Calu3 (cell line): ENCODE results near the gene FAM13A. TPM values are rescaled to one million over a fixed set of nuclear protein-coding genes. Genes with fewer than 3 reads are reported as not detected.

Source experiments
- BruUV-seq: library from RNA; stranded (reverse); fragments of 400-500 nt; replicated peaks from 2 replicates; lab custom pipeline; 2021; lab: Mats Ljungman, UMichigan
- CTCF ChIA-PET: fragments of 300-600 bp; sonication (Branson Sonifier 250); formaldehyde crosslinking; loops from one replicate; lab custom pipeline; 2022; ENCODE audit warnings: antibody characterized with exemption; lab: Charles Lee
- DNase-seq: peaks from one replicate; pipeline ENCODE4 v3.0.0; 2022
- H3K27ac Mint-ChIP-seq: one replicate; pipeline ENCODE4 v1.8.0; 2022; ENCODE audit warnings: mixed read lengths; ENCODE audit not compliant: unreplicated experiment
- H3K27me3 Mint-ChIP-seq: one replicate; pipeline ENCODE4 v1.8.0; 2022; ENCODE audit warnings: mixed read lengths; ENCODE audit not compliant: unreplicated experiment
- H3K36me3 Mint-ChIP-seq: one replicate; pipeline ENCODE4 v1.8.0; 2022; ENCODE audit warnings: mild to moderate bottlenecking, moderate library complexity, mixed read lengths; ENCODE audit not compliant: insufficient read depth, unreplicated experiment
- H3K4me1 Mint-ChIP-seq: one replicate; pipeline ENCODE4 v1.8.0; 2022; ENCODE audit warnings: mild to moderate bottlenecking, low read depth, mixed read lengths; ENCODE audit not compliant: unreplicated experiment
- H3K4me3 Mint-ChIP-seq: one replicate; pipeline ENCODE4 v1.8.0; 2022; ENCODE audit warnings: mild to moderate bottlenecking, low read depth, moderate library complexity, mixed read lengths; ENCODE audit not compliant: unreplicated experiment
- H3K9me3 Mint-ChIP-seq: one replicate; pipeline ENCODE4 v1.8.0; 2022; ENCODE audit warnings: low read depth, mixed read lengths; ENCODE audit not compliant: unreplicated experiment
- CTCF ChIP-seq: fragments of 200-600 bp; IDR thresholded peaks from one replicate; pipeline ENCODE4 v1.8.0; 2022; ENCODE audit warnings: antibody characterized with exemption; ENCODE audit not compliant: unreplicated experiment
- intact Hi-C: fragments of 100-400 bp; cut with micrococcal nuclease; formaldehyde crosslinking; loops from one replicate; pipeline ENCODE4 v1.10.0; 2022; ENCODE audit not compliant: unreplicated experiment
- total RNA-seq: library from RNA; stranded (reverse); gene quantifications from 2 replicates; pipeline ENCODE4 v1.2.3, GENCODE V29; 2022

FAM13A gene
- total RNA-seq, 1 experiment from 2014 or later: 13.5 TPM

- H3K4me3 Mint-ChIP-seq: no peak overlapping the region
- H3K9me3 Mint-ChIP-seq: no peaks in the 10 kb centered on the region
- CTCF ChIA-PET: no interaction called here
- no peak for DNase-seq
- BruUV-seq: no TSS peak
- no peaks in the 10 kb centered on the region for H3K27me3 Mint-ChIP-seq
- H3K36me3 Mint-ChIP-seq: no peaks in the 10 kb centered on the region
- H3K27ac Mint-ChIP-seq: no peak overlapping the region
- H3K4me1 Mint-ChIP-seq: peaks cover 10% of the 10 kb centered on the region
- intact Hi-C loops: no loop called here
- no peak for TF ChIP-seq CTCF
These were observed 74.2 kb downstream of the FAM13A start for GRCh38 chr4:88982757-88983156.

GRCh38 chr4:88981993-88982392 is 75.0 kb downstream of the FAM13A start:
- DNase-seq: no peak
- H3K27me3 Mint-ChIP-seq: no peaks in the 10 kb centered on the region
- no peak for TF ChIP-seq CTCF
- no peaks in the 10 kb centered on the region for H3K9me3 Mint-ChIP-seq
- intact Hi-C loops: no loop called here
- peaks cover 10% of the 10 kb centered on the region for H3K4me1 Mint-ChIP-seq
- H3K27ac Mint-ChIP-seq: no peak overlapping the region
- no peaks in the 10 kb centered on the region for H3K36me3 Mint-ChIP-seq
- CTCF ChIA-PET: no interaction called here
- no peak overlapping the region for H3K4me3 Mint-ChIP-seq
- no TSS peak for BruUV-seq

DNA sequence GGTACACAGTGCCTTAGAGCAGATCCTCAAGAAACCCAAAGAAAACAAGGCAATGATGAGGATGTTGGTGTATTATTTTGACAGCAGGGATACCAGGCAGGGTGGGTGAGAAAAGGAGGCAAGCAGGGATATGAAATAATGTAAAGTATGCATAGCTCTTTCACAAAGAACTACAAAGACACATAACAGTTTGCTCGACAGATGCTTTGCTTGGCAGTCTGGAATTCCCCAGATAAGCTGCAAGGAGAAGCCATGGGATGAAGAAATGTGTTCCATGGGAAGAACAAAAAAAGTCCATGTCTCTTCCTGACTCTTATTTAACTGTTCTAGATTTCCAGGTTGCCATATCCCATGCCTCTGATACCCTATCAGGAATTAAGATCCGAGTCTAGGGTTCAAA is 75.4 kb downstream of the FAM13A start:
- H3K27ac Mint-ChIP-seq: no peak overlapping the region
- CTCF ChIA-PET: no interaction called here

DNA sequence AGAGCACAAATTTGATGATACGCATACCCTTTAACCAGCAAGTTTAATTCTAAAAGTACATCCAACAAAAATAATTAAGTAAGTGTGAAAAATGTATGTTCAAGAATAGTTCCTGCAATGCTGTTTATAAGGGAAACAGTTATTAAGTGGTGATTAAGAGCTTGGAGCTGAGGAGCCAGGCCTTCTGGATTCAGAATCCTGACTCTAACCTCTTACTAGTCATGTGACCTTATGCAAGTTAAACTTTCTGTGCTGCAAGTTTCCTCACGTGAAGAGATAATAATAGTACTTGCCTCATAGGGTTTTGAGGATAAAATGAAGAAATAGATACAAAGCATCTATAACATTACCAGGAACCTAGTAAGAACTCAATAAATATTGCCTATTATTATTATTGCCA is 77.7 kb downstream of the FAM13A start:
- H3K4me1 Mint-ChIP-seq: peaks cover 10% of the 10 kb centered on the region
- no peaks in the 10 kb centered on the region for H3K36me3 Mint-ChIP-seq
- intact Hi-C loops: no loop called here
- BruUV-seq: no TSS peak
- H3K27me3 Mint-ChIP-seq: no peaks in the 10 kb centered on the region
- H3K4me3 Mint-ChIP-seq: no peak overlapping the region
- no peak overlapping the region for H3K27ac Mint-ChIP-seq
- no peaks in the 10 kb centered on the region for H3K9me3 Mint-ChIP-seq
- CTCF ChIA-PET: no interaction called here
- no peak for TF ChIP-seq CTCF
- DNase-seq: no peak

More for the DNA sequence above, 75.4 kb downstream of the FAM13A start:
- no peaks in the 10 kb centered on the region for H3K36me3 Mint-ChIP-seq
- intact Hi-C loops: no loop called here
- H3K4me1 Mint-ChIP-seq: peaks cover 10% of the 10 kb centered on the region
- no peak overlapping the region for H3K4me3 Mint-ChIP-seq
- no peak for TF ChIP-seq CTCF
- DNase-seq: no peak
- no peaks in the 10 kb centered on the region for H3K9me3 Mint-ChIP-seq
- H3K27me3 Mint-ChIP-seq: no peaks in the 10 kb centered on the region
- BruUV-seq: no TSS peak

- Mint-ChIP-seq H3K4me3 (no peak overlapping the region), H3K27me3 (no peaks in the 10 kb centered on the region), H3K36me3 (no peaks in the 10 kb centered on the region), H3K4me1 (peaks cover 2% of the 10 kb centered on the region), H3K27ac (no peak overlapping the region), H3K9me3 (no peaks in the 10 kb centered on the region)
- DNase-seq: no peak
- intact Hi-C loops: no loop called here
- CTCF ChIA-PET: no interaction called here
- BruUV-seq: no TSS peak
- no peak for TF ChIP-seq CTCF
These were observed 80.3 kb downstream of the FAM13A start for GRCh38 chr4:88976775-88977035.
